HG02763 (cell line): Measurements from ENCODE around the gene TMBIM1.
"Not testable (repeated sequence)": the region's sequence is repeated elsewhere in the genome, so short reads cannot be mapped to it uniquely, and the experiment has no call there.

ENCODE experiments used
- ATAC-seq: cut with Tn5 transposase; IDR thresholded peaks from one replicate; pipeline ENCODE4 v1.9.1; 2021; ENCODE audit warnings: mild to moderate bottlenecking, moderate library complexity; ENCODE audit not compliant: unreplicated experiment

Gene TMBIM1

DNA sequence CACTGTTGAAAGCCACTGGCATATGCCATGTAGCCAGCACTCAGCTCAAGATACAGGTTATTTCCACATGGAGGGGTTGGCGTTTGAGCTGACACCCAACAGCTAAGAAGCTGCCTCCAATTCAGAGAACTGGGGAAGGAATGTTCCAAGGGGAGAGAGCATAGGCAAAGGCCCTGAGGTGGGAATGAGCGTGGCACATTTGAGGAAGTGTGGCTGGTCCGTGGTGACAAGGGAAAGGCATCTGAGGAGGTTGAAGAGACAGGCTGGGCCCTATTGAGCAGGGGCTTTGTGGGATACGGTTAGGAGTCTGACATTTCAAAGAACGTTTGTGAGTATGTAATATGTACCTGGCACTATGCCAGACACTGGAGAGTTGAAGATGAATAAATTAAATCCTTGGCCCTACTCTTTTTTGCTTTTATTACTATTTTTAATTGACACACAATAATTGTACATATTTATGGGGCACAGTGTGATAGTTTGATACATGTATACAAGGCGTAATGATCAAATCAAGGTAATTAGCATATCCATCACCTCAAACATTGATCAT lies 27.6 kb upstream of the TMBIM1 start:
- ATAC-seq, result no peak

DNA sequence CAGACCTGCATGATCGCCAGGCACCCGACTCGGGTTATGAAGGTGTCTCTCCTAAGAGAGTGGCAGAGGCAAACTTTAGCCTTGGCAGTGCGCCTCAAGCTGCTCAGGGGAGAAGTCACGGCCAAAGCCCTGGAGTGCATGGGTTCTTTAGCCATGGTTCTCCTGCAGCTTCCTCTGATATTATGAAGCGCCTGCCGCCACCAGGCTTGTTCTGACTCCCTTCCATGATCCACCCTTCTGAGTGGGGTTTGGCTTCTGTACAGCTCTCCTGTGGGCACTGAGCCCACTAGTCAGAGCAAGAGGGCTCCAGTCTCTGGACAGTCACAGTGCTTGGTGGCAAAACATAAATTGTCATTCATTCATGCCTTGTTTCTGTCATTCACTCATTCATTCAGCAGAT lies 25.9 kb upstream of the TMBIM1 start:
- no peak for ATAC-seq

DNA sequence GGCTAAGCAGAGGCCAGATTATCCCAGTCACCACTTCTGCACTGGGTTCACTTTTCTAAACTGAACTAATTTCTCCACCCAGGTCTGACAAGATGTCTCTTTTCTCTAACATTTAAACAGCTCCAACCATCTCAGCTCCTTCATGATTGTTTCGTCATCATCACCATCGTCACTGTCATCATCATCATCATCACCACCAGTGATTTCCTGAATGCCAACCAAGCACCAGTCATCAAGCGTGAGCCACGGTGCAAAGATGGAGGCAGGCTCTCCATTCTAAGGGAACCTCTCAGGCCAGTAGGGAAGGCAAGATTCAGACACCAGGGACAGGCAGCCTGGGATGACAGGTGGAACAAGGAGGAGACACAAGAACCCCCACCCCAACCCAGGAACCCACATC lies 25.5 kb upstream of the TMBIM1 start:
- no peak for ATAC-seq

DNA sequence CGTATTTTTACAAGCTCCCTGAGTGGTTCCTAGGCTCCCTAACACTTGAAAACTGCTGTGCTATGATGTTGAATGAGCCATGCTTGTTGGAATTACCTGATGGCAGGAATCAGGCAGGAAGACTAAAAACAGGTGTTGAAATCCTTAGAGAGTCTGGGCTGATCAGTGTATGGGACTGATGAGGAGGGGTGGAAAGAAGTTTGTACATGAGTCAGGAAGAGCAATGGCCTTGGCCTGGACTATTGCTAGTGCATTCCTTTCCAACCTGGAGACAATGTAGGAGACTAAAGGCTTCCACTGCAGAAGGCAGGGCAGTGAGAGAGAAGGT lies 25.0 kb upstream of the TMBIM1 start:
- no peak for ATAC-seq

DNA sequence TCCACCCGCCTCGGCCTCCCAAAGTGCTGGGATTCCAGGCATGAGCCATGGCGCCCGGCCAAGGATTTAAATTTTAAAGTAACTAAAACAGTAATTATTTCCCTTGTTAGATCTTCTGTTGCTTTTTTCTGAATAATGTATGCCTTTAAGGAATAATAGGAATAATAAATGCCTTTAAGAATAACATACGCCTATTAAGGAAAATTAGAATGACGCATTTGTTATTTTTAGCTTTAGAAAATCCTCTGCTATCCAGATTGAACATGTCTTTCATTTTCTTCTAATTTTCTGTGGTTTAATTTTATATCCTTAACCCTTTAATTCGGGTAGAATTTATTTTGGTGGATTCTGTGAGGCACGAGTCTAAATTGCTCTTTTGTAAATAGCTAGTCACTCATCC lies 23.1 kb upstream of the TMBIM1 start:
- ATAC-seq, result no peak

DNA sequence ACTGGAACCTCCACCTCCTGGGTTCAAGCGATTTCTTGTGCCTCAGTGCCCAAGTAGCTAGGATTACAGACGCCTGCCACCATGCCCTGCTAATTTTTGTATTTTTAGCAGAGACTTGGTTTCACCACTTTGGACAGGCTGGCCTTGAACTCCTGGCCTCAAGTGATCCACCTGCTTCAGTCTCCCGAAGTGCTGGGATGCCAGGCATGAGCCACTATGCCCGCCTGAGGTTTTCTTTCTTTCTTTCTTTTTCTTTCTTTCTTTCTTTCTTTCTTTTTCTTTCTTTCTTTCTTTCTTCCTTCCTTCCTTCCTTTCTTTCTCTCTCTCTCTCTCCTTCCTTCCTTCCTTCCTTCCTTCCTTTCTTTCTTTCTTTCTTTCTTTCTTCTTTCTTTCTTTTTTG lies 22.5 kb upstream of the TMBIM1 start:
- not testable (repeated sequence) for ATAC-seq

DNA sequence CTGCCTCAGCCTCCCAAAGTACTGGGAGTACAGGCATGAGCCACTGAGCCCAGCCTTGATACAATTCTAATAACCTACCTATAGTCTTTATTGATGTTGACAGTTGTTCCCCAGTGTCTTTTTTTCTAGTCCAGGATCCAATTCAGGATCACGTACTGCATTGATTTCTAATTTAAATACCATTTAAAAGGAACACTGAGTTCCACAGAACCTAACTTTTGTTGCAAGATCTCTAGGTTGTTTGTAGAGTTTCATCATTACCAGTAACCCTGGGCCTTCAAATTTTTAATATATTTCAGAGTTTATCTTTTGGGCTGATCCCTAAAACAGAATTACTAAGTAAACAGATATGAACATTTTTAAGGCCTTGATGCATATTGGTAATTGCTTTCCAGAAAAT lies 21.1 kb upstream of the TMBIM1 start:
- ATAC-seq, result no peak

DNA sequence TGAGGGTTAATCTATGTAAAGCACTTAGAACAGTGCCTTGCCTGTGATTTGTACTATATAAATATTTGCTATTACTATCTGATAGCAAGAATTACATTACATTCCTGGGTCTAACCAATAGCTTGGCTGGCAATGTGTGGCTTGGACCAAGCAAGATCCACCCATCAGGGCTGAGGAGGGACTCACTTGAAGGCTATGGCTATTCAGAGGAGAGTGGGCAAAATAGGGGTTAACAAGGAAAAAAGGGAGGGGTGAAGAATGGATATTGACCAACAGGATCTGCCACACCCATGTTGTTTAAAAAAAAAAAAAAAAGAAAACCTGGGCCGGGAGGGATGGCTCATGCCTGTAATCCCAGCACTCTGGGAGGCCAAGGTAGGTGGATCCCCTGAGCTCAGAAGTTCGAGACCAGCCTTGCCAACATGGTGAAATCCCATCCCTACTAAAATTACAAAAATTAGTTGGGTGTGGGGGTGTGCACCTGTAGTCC lies 20.0 kb upstream of the TMBIM1 start:
- ATAC-seq, result no peak

DNA sequence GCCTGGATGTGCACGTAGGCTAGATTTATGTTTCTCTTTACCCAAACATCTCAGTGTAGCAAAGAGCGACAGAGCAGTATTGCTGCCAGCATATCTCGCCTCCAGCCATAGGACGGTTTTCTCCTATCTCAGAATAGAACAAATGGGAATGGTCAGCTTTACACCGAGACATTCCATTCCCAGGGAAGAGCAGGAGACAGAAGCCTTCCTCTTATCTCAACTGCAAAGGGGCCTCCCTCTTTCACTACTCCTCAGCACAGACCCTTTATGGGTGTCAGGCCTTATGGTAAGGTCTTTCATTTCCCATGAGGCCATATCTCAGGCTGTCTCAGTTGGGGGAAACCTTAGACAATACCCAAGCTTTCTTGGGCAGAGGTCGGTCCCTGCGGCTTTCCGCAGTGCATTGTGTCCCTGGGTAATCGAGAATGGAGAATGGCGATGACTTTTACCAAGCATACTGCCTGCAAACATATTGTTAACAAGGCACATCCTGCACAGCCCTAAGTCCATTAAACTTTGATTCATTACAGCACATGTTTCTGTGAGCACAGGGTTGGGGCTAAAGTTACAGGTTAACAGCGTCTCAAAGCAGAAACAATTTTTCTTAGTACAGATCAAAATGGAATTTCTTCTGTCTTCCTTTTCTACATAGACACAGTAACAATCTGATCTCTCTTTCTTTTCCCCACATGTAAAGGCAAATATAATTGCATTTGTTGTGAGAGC lies 19.4 kb upstream of the TMBIM1 start:
- ATAC-seq, result not testable (repeated sequence)

DNA sequence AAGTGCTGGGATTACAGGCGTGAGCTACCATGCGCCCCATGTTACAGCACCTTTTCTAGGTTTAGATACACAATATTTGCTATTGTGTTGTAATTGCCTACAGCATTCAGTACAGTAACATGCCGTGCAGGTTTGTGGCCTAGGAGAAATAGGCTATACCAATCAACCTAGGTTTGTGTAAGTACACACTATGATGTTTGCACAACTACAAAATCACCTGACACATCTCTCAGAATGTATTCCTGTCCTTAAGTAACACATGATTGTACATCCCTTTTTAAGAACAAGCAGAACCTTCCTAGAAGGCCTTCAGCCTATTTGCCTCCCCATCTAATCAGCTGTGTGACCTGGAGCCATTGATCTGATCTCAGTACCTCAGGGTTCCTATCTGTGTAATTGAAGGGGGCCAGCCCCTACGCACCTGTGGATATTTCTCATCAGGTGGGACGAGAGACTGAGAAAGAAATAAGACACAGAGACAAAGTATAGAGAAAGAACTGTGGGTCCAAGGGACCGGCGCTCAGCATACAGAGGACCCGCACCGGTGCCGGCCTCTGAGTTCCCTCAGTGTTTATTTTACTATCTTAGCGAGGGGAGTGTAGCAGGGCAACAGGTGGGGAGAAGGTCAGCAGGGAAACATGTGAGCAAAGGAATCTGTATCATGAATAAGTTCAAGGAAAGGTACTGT lies 18.7 kb upstream of the TMBIM1 start:
- no peak for ATAC-seq

DNA sequence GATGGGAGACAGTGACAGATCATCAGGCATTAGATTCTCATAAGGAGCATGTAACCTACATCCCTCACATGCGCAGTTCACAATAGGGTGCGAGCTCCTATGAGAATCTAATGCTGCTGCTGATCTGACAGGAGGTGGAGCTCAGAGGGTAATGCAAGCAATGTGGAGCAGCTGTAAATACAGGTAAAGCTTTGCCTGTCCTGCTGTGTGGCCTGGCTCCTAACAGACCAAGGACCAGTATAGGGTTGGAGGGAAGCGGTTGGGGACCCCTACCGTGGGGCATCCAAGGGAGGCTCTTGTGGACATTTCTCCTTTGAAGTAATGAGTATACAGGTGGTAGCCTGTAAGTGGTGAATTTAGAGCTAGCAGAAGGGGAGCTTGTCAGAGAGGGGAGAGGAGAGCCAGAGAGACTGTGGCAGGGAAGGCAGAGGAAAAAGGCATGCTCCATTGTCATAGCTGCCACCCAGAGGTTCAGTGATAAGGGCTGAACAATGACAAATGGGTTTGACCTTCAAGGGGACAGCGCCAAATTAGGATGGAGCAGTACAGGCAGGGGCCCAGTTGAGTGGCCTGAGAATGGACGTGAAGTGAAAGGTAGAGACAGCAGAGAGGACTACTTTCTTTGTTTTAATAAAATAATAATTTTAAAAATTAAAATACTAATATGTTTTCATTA lies 15.2 kb upstream of the TMBIM1 start:
- no peak for ATAC-seq

DNA sequence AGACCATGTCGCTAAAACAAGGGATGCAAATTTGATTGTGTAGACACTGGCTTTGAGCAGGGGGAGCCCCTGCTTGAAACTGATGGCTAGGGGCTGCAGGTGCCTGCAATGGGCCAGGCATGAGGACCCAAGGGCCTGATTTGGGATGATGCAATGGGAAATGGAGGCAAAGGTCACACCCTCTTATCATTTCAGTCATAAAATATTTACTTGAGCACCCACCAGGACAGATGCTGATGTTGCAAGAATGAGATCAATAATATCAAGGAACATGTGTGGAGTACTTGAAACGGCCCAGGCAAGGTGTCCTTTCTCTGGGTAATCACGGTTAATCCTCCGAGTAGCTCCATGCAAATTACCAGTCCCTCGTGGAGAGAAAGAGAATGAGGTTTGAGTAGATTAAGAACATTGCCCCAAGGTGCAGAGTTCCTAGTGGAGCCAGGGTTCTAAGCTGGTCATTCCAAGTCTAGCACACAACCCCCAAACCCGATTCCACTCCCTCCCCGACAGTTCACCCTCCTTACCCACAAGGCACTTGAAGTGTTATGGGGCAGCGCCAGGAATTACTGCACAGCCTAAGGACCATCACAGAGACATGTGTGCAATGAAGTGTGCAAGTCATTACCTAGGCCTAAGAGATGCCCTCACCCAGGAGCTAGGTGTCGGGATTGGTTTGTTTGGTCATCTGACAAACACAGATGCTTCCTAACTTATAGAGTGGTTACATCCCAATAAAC lies 14.0 kb upstream of the TMBIM1 start:
- ATAC-seq, result no peak

DNA sequence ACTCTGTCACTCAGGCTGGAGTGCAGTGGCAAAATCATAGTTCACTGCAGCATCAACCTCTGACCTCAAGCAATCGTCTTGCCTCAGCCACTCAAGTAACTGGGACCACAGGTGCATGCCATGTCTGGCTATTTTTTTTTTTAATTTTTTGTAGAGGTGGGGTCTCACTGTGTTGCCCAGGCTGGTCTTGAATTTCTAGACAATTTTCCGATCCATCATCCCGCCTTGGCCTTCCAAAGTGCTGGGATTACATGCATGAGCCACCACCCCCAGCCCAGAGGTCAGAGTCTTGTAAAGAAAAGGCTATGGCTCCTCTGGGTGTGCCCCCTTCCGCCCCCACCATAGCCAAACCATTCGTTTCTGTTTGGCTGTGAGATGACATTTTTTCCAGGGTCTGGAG lies 13.1 kb upstream of the TMBIM1 start:
- ATAC-seq, result no peak

DNA sequence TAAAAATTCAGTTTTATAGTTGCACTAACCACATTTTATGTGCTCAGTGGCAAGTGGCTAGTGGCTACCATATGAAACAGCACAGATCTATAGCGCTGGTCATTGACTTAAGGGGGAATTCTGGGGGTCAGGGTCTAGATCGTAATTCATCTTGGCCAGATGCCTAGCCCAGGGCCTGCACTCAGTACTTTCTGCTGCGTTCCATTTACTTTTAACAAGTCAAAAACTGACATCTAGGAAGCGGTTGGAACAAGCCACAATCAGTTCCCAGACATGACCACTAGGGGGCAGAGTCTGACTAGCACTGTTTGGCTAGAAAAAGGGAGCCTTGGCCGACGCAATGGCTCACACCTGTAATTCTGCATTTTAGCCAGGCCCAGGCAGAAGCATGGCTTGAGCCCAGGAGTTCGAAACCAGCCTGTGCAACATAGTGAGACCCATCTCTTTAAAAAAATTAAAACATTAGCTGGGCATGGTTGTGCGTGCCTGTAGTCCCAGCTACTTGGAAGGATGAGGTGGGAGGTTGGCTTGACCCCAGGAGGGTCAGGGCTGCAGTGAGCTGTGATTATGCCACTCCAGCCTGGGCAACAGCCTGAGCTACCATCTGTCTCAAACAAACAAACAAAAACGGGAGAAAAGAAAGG lies 9.0 kb upstream of the TMBIM1 start:
- peak; percentile 63 for ATAC-seq

DNA sequence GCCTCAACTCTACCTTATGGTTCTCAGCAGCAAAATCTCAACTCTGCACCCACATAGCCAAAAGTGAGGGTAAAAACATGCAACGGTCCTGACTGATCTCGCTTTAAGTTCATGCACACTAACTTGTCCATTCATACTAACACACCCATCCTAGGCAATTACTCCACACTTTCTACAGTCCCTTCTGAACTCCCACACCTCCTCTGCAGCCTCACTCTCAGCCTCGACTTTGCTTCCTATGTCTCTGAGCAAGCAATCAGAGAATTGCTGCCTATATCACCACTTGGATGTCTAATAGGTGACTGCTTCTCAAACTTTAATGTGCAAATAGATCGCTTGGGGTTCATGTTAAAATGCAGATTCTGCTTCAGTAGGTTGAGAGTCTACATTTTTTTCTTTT lies 7.8 kb upstream of the TMBIM1 start:
- ATAC-seq, result no peak

DNA sequence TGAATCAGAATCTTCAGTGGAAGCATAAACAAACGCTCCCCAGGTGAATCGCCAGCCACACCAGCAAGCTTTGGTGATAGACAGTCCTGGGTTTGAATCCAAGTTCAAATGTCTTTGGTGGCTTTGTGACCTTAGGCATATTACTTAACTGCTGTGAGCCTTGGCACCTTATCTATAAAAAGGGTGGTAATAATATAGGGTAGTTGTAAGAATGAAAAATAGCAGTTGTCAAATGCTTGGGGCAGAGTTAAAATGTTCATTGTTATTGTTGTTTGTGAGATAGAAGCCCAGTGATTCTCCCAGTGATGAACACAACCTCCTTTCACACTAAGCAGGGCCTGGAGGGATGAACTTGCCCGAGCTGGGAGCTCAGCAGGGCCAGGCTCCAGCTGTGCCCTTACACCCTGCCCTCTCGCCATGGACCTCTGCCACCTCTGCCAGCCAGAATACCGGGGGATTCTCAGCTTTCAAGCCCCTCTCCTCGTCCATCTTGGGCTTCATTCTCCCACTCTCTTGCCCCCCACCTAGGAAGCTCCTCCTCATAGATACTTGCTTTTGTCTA lies 6.1 kb upstream of the TMBIM1 start:
- ATAC-seq, result no peak

DNA sequence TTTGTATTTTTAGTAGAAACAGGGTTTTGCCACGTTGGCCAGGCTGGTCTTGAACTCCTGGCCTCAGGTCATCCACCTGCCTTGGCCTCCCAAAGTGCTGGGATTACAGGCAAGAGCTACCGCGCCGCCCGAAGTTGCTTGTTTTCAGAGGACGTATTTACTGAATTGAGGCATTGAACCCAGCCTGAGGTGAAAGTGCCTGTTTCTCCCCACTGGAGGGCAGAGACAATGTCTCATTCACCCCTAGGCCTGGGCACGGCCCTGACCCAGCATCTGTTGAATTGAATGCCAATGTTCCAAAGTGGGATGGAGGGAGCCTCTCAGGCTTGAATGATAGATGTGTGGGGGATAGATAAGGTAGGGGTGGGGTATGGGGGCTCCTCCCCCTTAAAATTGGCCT lies 4.5 kb upstream of the TMBIM1 start:
- ATAC-seq, result no peak

DNA sequence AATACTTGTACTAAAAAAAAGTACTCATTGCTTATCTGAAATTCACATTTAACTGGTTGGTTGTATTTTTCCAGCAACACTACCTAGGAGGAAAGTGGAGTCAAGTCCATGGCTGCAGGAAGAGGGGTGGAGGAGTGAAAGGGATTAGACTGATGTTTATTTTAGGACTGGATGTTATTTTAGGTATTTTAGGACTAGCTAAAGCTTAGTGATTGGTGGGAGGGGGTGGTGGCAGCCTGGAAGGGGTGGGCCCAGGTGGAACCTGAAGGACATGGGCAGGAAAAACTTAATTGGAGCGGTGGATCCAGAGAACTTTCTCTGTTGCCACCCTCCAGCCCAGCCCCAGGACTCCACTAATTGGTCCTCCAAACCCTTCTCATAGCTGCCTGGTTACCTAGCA lies 3.9 kb upstream of the TMBIM1 start:
- no peak for ATAC-seq

DNA sequence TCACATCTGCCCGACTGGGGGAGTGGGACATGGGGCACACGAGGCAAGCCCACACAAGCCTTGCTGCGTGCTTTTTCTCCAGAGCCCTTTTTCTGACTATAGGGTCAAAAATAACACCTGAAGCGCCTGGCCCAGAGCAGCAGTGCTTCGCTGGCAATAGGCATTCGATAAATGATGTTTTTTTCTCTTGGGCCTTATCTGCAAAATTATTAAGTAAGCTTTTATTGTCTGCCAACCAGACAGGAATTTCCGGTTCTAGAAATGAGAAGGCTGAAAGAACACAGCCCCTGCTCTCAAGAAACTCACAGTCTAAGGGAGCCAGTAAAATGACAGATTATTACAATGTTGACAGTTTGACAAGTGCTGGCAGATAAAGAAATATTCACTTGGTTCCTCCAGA lies 2.7 kb upstream of the TMBIM1 start:
- no peak for ATAC-seq

DNA sequence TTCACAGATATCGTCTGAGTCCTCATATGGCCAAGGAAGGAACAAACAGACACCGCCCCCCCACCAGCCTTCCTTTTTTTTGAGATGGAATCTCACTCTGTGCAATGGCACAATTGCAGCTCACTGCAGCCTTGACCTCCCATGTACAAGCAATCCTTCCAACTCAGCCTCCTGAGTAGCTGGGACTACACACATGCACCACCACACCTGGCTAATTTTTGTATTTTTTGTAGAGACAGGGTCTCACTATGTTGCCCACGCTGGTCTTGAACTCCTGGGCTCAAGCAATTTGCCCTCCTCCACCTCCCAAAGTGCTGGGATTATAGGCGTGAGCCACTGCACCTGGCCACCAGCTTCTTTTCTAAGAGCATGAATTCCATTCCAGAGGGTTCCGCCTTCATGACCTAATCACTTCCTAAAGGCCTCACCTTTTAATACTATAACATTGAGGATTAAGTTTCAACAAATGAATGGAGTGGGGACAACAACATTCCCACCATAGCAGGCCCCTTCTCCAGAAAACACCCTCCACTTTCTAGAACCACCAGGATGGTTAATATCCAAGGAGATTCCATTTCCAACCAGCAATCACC lies 2.2 kb upstream of the TMBIM1 start:
- ATAC-seq, result no peak
